Transverse colon (tissue), 4 donors: ENCODE data around the gene PEX14.

Source experiments
- CTCF ChIP-seq, 5 experiments: fragments of 200-600 bp in 3 of 5; fragments of 450-650 bp in 2 of 5; sonication (generic) in 3 of 5; IDR thresholded peaks; 1 replicate in 2 of 5; 2 replicates in 3 of 5; pipeline ENCODE4 v1.5.1; 2016 to 2017; ENCODE audit warnings: antibody characterized with exemption in 5 of 5, inconsistent platforms in 3 of 5, mild to moderate bottlenecking in 2 of 5, moderate library complexity in 1 of 5
- EP300 ChIP-seq: sonication (generic); formaldehyde crosslinking; IDR thresholded peaks from one replicate; pipeline ENCODE4 v1.6.1; 2017; ENCODE audit warnings: antibody characterized with exemption, low read depth
- POLR2A ChIP-seq: fragments of 450-650 bp; IDR thresholded peaks from one replicate; pipeline ENCODE4 v1.6.1; 2016; ENCODE audit warnings: antibody characterized with exemption, mild to moderate bottlenecking, moderate library complexity
- POLR2AphosphoS5 ChIP-seq, 3 donors: sonication (generic); formaldehyde crosslinking; IDR thresholded peaks; one replicate each; pipeline ENCODE4 v1.6.1; 2016; ENCODE audit warnings: antibody characterized with exemption in 3 of 3

GRCh38 chr1:10637400-10637799, 162.7 kb downstream of the PEX14 start:
- TF ChIP-seq CTCF (IDR thresholded peaks at IDR 0.05) (no peak), EP300 (no peak), POLR2A (no peak), POLR2AphosphoS5 (IDR thresholded peaks at IDR 0.05) (no peak)
